H9 (cell line): ENCODE measurements around the gene ZFP91. TPM values are rescaled to one million over a fixed set of nuclear protein-coding genes. Genes with fewer than 3 reads are reported as not detected.

Experiments used
- DNase-seq: peaks from one replicate; pipeline ENCODE4 v3.0.0-alpha.2; 2017
- H2AFZ ChIP-seq: one replicate; pipeline ENCODE4 v1.6.1; 2013; ENCODE audit warnings: mild to moderate bottlenecking, low read length, control low read depth, moderate library complexity
- H2AK5ac ChIP-seq: 2 replicates; pipeline ENCODE4 v1.6.1; 2013; ENCODE audit warnings: low read length, control low read depth, mixed read lengths; ENCODE audit not compliant: insufficient read length
- H2BK120ac ChIP-seq: one replicate; pipeline ENCODE4 v1.6.1; 2013; ENCODE audit warnings: low read depth, mild to moderate bottlenecking, low read length, control low read depth, inconsistent platforms; ENCODE audit not compliant: poor library complexity, severe bottlenecking
- H2BK12ac ChIP-seq: 2 replicates; pipeline ENCODE4 v1.6.1; 2013; ENCODE audit warnings: low read length, control low read depth, mixed read lengths, low read depth; ENCODE audit not compliant: insufficient read length
- H2BK15ac ChIP-seq: 2 replicates; pipeline ENCODE4 v1.6.1; 2013; ENCODE audit warnings: low read depth, low read length, control low read depth
- H2BK20ac ChIP-seq: one replicate; pipeline ENCODE4 v1.6.1; 2013; ENCODE audit warnings: low read depth, mild to moderate bottlenecking, low read length, control low read depth, inconsistent platforms; ENCODE audit not compliant: poor library complexity, severe bottlenecking
- H2BK5ac ChIP-seq: 2 replicates; pipeline ENCODE4 v1.6.1; 2013; ENCODE audit warnings: low read length, control low read depth, mixed read lengths; ENCODE audit not compliant: insufficient read length
- H3K14ac ChIP-seq: 2 replicates; pipeline ENCODE4 v1.6.1; 2013; ENCODE audit warnings: low read length, control low read depth; ENCODE audit not compliant: insufficient read depth
- H3K18ac ChIP-seq: 2 replicates; pipeline ENCODE4 v1.6.1; 2013; ENCODE audit warnings: low read depth, mild to moderate bottlenecking, mixed read lengths, low read length, control low read depth; ENCODE audit not compliant: insufficient read length
- H3K23ac ChIP-seq: 2 replicates; pipeline ENCODE4 v1.6.1; 2013; ENCODE audit warnings: low read length, control low read depth, mixed read lengths, low read depth; ENCODE audit not compliant: insufficient read length
- H3K23me2 ChIP-seq: 2 replicates; pipeline ENCODE4 v1.6.1; 2013; ENCODE audit warnings: low read depth, mild to moderate bottlenecking, mixed read lengths, low read length, control low read depth; ENCODE audit not compliant: insufficient read length, poor library complexity, severe bottlenecking
- H3K27ac ChIP-seq: 2 replicates; pipeline ENCODE4 v1.5.1; 2013; ENCODE audit warnings: low read length, control low read depth, mixed read lengths, low read depth; ENCODE audit not compliant: insufficient read length
- H3K27me3 ChIP-seq: 2 replicates; pipeline ENCODE4 v1.6.1; 2013; ENCODE audit warnings: low read length, control low read depth, inconsistent platforms; ENCODE audit not compliant: insufficient read depth
- H3K4ac ChIP-seq: 2 replicates; pipeline ENCODE4 v1.6.1; 2013; ENCODE audit warnings: low read depth, mild to moderate bottlenecking, control low read depth, inconsistent platforms, low read length, moderate library complexity
- H3K4me1 ChIP-seq: 2 replicates; pipeline ENCODE4 v1.6.1; 2013; ENCODE audit warnings: low read length, control low read depth, inconsistent platforms; ENCODE audit not compliant: insufficient read depth
- H3K4me2 ChIP-seq: 2 replicates; pipeline ENCODE4 v1.6.1; 2013; ENCODE audit warnings: low read length, control low read depth, mixed read lengths; ENCODE audit not compliant: insufficient read length, insufficient read depth
- H3K56ac ChIP-seq: 2 replicates; pipeline ENCODE4 v1.6.1; 2013; ENCODE audit warnings: low read depth, mild to moderate bottlenecking, mixed read lengths, low read length, control low read depth; ENCODE audit not compliant: insufficient read length
- H3K79me1 ChIP-seq: 2 replicates; pipeline ENCODE4 v1.6.1; 2013; ENCODE audit warnings: low read depth, mild to moderate bottlenecking, moderate library complexity, low read length, control low read depth, inconsistent platforms; ENCODE audit not compliant: insufficient read depth, poor library complexity, severe bottlenecking
- H3K79me2 ChIP-seq: 2 replicates; pipeline ENCODE4 v1.6.1; 2013; ENCODE audit warnings: low read length, control low read depth, inconsistent platforms; ENCODE audit not compliant: insufficient read depth
- H3K9ac ChIP-seq: 2 replicates; pipeline ENCODE4 v1.6.1; 2013; ENCODE audit warnings: low read length, control low read depth, mixed read lengths; ENCODE audit not compliant: insufficient read length; ENCODE audit errors: extremely low read depth
- H3K9me3 ChIP-seq: one replicate; pipeline ENCODE4 v1.6.1; 2013; ENCODE audit warnings: low read depth, low read length, inconsistent platforms; ENCODE audit not compliant: control insufficient read depth
- H3T11ph ChIP-seq: one replicate; pipeline ENCODE4 v1.6.1; 2013; ENCODE audit warnings: mild to moderate bottlenecking, low read length, control low read depth, inconsistent platforms
- H4K20me1 ChIP-seq: one replicate; pipeline ENCODE4 v1.6.1; 2013; ENCODE audit not compliant: control insufficient read depth, insufficient read length, insufficient read depth
- H4K5ac ChIP-seq: 2 replicates; pipeline ENCODE4 v1.6.1; 2013; ENCODE audit warnings: low read depth, mild to moderate bottlenecking, mixed read lengths, low read length, control low read depth; ENCODE audit not compliant: insufficient read length
- H4K8ac ChIP-seq: replicated peaks from 2 replicates; pipeline ENCODE4 v1.6.1; 2013; ENCODE audit warnings: low read length, control low read depth, mixed read lengths, low read depth; ENCODE audit not compliant: insufficient read length
- H4K91ac ChIP-seq: 2 replicates; pipeline ENCODE4 v1.6.1; 2013; ENCODE audit warnings: low read depth, mild to moderate bottlenecking, moderate library complexity, mixed read lengths, low read length, control low read depth; ENCODE audit not compliant: insufficient read length
- H3K27ac Mint-ChIP-seq, 3 experiments: 2 replicates in 2 of 3; 3 replicates in 1 of 3; pipeline ENCODE4 v1.8.0; 2020 to 2021; ENCODE audit warnings: mixed read lengths in 3 of 3, mild to moderate bottlenecking in 1 of 3, moderate library complexity in 1 of 3
- H3K27me3 Mint-ChIP-seq: 2 replicates; pipeline ENCODE4 v1.8.0; 2021; ENCODE audit warnings: low read depth, mild to moderate bottlenecking, moderate library complexity, mixed read lengths
- H3K36me3 Mint-ChIP-seq, 3 experiments: 2 replicates in 2 of 3; 3 replicates in 1 of 3; pipeline ENCODE4 v1.8.0; 2020 to 2021; ENCODE audit warnings: low read depth in 3 of 3, mixed read lengths in 3 of 3; ENCODE audit not compliant: insufficient read depth in 1 of 3
- H3K4me1 Mint-ChIP-seq, 2 experiments: 2 replicates each; pipeline ENCODE4 v1.8.0; 2020; ENCODE audit warnings: mixed read lengths in 2 of 2
- H3K4me3 Mint-ChIP-seq, 2 experiments: 2 replicates in 1 of 2; 3 replicates in 1 of 2; pipeline ENCODE4 v1.8.0; 2020 to 2021; ENCODE audit warnings: mild to moderate bottlenecking in 2 of 2, mixed read lengths in 2 of 2, moderate library complexity in 1 of 2
- H3K9me3 Mint-ChIP-seq, 2 experiments: 2 replicates in 1 of 2; 3 replicates in 1 of 2; pipeline ENCODE4 v1.8.0; 2020; ENCODE audit warnings: mild to moderate bottlenecking in 2 of 2, mixed read lengths in 2 of 2, moderate library complexity in 1 of 2
- CTCF ChIP-seq: fragments of 200-600 bp; sonication (generic); conservative IDR thresholded peaks from 3 replicates; pipeline ENCODE4 v1.8.0; 2021; ENCODE audit warnings: antibody characterized with exemption, mild to moderate bottlenecking
- WGBS: extraction: QIAGEN DNeasy Blood & Tissue Kit; methylation state at CpG from one replicate; pipeline ENCODE4 v1.1.7; 2013; ENCODE audit warnings: missing lambda C conversion rate, low lambda C conversion rate, mixed read lengths; ENCODE audit not compliant: insufficient read length; ENCODE audit errors: extremely low coverage; 5-methylcytosine and 5-hydroxymethylcytosine counted together
- total RNA-seq: library from RNA; stranded (reverse); gene quantifications from 2 replicates; pipeline ENCODE4 v1.2.1, GENCODE V29; 2021

Gene ZFP91
- total RNA-seq, 1 experiment from 2014 or later = 32.9 TPM

GRCh38 chr11:58600510-58600909 is 21.6 kb downstream of the ZFP91 start:
- H3K27me3 ChIP-seq = no peaks in the 10 kb centered on the region
- Mint-ChIP-seq H3K4me1 (peaks cover 38% of the 10 kb centered on the region in 2 experiments), H3K36me3 (peaks cover 3 to 12% (median 9%) of the 10 kb centered on the region in 3 experiments; a peak in 4 of 7 replicates), H3K27me3 (no peaks in the 10 kb centered on the region), H3K27ac (peak overlapping the region in 1 of 3 experiments; percentile 64; a peak in 2 of 7 replicates), H3K4me3 (no peak overlapping the region; a peak in 1 of 5 replicates), H3K9me3 (no peaks in the 10 kb centered on the region)
- no peak overlapping the region for H3K18ac ChIP-seq
- no peak overlapping the region for H3T11ph ChIP-seq
- H4K20me1 ChIP-seq = no peaks in the 10 kb centered on the region
- H4K5ac ChIP-seq = no peak overlapping the region
- WGBS = no CpG with 5 or more reads among the region's 2 CpGs
- no peak overlapping the region for H2BK15ac ChIP-seq
- DNase-seq = no peak
- no peak overlapping the region for H3K9ac ChIP-seq
- H3K79me2 ChIP-seq = peaks cover 19% of the 10 kb centered on the region; the same call in 1 of the 2 replicates
- TF ChIP-seq CTCF = no peak
- no peak overlapping the region for H3K4me2 ChIP-seq
- no peak overlapping the region for H3K14ac ChIP-seq
- H2BK20ac ChIP-seq = no peak overlapping the region
- H3K27ac ChIP-seq = no peak overlapping the region
- no peak overlapping the region for H3K56ac ChIP-seq
- peaks cover 5% of the 10 kb centered on the region for H3K79me1 ChIP-seq
- no peaks in the 10 kb centered on the region for H3K23me2 ChIP-seq
- no peak overlapping the region for H4K8ac ChIP-seq
- no peak overlapping the region for H3K23ac ChIP-seq
- H2AFZ ChIP-seq = no peak overlapping the region
- no peak overlapping the region for H2BK120ac ChIP-seq
- H3K4me1 ChIP-seq = no peaks in the 10 kb centered on the region; the same call in 1 of the 2 replicates
- H4K91ac ChIP-seq = no peak overlapping the region
- no peak overlapping the region for H2AK5ac ChIP-seq
- H3K4ac ChIP-seq = no peak overlapping the region
- no peaks in the 10 kb centered on the region for H3K9me3 ChIP-seq
- no peak overlapping the region for H2BK5ac ChIP-seq
- no peak overlapping the region for H2BK12ac ChIP-seq
